IPS-NIHi11 (cell line): Measurements from ENCODE around the gene GAB3.
A peak's percentile ranks its signal among the peaks of the same experiment; 100 is the strongest.
"Not testable (repeated sequence)": the region's sequence is repeated elsewhere in the genome, so short reads cannot be mapped to it uniquely, and the experiment has no call there.

Source experiments
- DNase-seq: peaks from one replicate; pipeline ENCODE4 v3.0.0; 2012; ENCODE audit warnings: mixed read lengths, low spot score

GAB3 gene

GRCh38 chrX:154655786-154656185 lies 95.1 kb downstream of the GAB3 start:
- no peak for DNase-seq

GRCh38 chrX:154655346-154655745 lies 95.5 kb downstream of the GAB3 start:
- DNase-seq = no peak

- DNase-seq = no peak
Measured at GRCh38 chrX:154654925-154655324, 96.0 kb downstream of the GAB3 start.

- DNase-seq = no peak
Measured at GRCh38 chrX:154654372-154654771, 96.5 kb downstream of the GAB3 start.

- not testable (repeated sequence) for DNase-seq
Measured at GRCh38 chrX:154653413-154653812, 97.5 kb downstream of the GAB3 start, which contains the start of gene CTAG2. TSS of gene CTAG2 (minus strand) at chrX:154653579. CDS start at chrX:154653515, 64 bp downstream.

GRCh38 chrX:154653048-154653401 lies 97.9 kb downstream of the GAB3 start:
- DNase-seq = no peak

GRCh38 chrX:154652311-154653047 lies 98.4 kb downstream of the GAB3 start:
- no peak for DNase-seq

GRCh38 chrX:154650221-154650510 lies 100.7 kb downstream of the GAB3 start:
- peak; percentile 14 for DNase-seq

GRCh38 chrX:154649503-154650220 lies 101.2 kb downstream of the GAB3 start:
- DNase-seq = no peak

GRCh38 chrX:154648931-154649330 lies 101.9 kb downstream of the GAB3 start:
- DNase-seq = no peak

GRCh38 chrX:154645745-154646378 lies 105.0 kb downstream of the GAB3 start:
- not testable (repeated sequence) for DNase-seq

- DNase-seq = not testable (repeated sequence)
Measured at GRCh38 chrX:154643708-154644107, 107.2 kb downstream of the GAB3 start.

GRCh38 chrX:154641740-154642139 lies 109.1 kb downstream of the GAB3 start:
- not testable (repeated sequence) for DNase-seq

- DNase-seq = not testable (repeated sequence)
Measured at GRCh38 chrX:154633661-154634060, 117.2 kb downstream of the GAB3 start.

GRCh38 chrX:154630949-154631348 lies 119.9 kb downstream of the GAB3 start:
- DNase-seq = not testable (repeated sequence)

GRCh38 chrX:154628960-154629359 lies 121.9 kb downstream of the GAB3 start:
- DNase-seq = not testable (repeated sequence)
